HG03097 (cell line): ENCODE results near the gene PHACTR1.
"Not testable (repeated sequence)": the region's sequence is repeated elsewhere in the genome, so short reads cannot be mapped to it uniquely, and the experiment has no call there.

ENCODE experiments used
- ATAC-seq: cut with Tn5 transposase; IDR thresholded peaks from one replicate; pipeline ENCODE4 v1.9.1; 2021; ENCODE audit not compliant: unreplicated experiment, low FRiP score

The PHACTR1 gene

GRCh38 chr6:13125841-13126240 is 409.3 kb downstream of the PHACTR1 start:
- no peak for ATAC-seq

DNA sequence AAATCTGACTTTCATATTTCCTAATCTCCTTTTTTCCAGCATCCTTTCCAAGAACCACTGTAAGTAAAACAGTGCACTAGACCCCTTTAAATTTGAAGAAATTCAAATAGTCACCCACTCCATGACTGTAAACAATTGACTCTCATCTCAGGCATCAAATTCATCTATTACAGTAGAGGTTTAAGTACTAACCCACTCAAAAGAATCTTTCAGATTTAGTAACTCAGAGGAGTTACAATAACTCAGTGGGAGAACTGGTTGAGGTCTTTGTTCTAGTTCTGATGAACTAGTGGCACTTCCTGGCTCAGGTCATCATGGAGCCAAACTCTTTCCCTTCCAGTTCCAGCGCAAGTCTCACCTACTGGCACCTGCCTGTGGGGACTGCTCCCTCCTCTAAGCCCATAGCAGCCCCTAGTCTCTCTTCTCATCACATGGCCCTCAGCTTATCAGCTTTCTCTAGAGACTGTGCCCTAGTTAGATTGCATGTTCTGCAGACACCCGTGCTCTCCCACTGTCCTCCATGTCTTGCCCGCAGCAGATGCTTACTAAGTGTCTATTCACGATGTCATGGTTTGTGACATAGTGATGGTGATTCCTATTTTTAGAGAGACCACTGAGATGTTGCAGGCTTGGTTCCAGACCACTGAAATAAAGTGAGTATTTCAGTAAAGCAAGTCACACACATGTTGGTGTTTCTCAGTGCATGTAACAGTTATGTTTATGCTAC is 415.5 kb downstream of the PHACTR1 start:
- ATAC-seq = no peak

DNA sequence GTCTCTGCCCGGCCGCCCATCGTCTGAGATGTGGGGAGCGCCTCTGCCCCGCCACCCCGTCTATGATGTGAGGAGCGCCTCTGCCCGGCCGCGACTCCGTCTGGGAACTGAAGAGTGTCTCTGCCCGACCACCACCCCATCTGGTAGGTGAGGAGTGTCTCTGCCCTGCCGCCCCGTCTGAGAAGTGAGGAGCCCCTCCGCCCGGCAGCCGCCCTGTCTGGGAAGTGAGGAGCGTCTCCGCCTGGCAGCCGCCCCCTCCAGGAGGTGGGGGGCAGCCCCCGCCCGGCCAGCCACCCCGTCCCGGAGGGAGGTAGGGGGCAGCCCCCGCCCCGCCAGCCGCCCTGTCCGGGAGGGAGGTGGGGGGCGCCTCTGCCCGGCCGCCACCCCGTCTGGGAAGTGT is 417.3 kb downstream of the PHACTR1 start:
- not testable (repeated sequence) for ATAC-seq

DNA sequence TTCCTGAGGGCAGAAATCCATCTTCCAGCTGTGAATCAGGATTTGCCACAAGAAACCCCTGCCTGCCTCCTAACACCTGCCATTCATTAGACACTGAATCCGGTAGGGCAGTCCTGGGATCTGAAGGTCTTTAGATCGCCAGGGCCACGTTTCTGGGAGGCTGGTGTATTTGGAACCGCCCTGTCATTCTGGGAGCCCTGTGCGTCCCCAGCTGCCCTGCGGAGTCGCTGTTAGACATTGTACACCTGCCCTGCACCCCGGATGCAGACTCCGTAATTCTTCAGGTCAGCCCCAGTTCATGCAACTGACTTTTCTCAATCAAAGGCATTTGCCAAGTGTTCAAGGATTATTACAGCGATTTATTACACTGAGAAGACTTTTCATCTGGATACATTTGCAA is 418.6 kb downstream of the PHACTR1 start:
- ATAC-seq = no peak

GRCh38 chr6:13139119-13139518 is 422.6 kb downstream of the PHACTR1 start:
- no peak for ATAC-seq

- no peak for ATAC-seq
These were observed 424.4 kb downstream of the PHACTR1 start for GRCh38 chr6:13140980-13141379.

DNA sequence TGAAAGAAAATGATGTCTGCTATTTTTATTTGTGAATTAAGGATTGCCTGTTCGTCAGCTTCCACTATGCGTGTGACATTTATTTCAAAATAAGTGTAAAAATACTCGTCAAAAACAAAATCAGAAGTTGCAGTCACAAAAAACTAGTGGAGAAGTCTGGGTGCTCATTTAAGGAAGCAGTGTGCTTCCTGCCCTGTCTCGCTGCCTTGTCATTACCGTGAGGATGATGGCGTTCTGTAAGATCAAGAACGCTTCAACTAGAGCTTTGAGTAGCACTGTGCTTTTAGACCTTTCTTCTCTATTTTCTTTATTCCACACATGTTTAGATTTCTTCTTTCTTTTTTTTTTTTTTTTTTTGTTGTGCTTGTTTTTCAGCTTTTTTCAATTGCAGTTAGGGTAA is 424.8 kb downstream of the PHACTR1 start:
- no peak for ATAC-seq

DNA sequence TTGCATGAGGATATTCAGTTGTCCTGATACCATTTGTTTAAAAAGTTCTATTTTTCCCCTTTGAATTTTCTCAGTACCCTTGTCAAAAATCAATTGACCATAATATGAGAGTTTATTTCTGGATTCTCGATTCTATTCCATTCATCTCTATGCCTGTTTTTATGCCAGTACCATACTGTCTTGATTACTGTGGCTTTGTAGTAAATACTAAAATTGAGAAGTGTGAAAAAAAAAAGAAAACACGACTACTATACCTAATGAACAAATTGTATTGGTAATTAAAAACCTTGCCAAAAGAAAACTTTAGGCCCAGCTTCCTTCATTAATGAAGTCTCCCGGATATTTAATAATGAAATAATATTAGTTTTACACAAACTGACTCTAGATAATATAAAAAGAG is 426.0 kb downstream of the PHACTR1 start:
- no peak for ATAC-seq

DNA sequence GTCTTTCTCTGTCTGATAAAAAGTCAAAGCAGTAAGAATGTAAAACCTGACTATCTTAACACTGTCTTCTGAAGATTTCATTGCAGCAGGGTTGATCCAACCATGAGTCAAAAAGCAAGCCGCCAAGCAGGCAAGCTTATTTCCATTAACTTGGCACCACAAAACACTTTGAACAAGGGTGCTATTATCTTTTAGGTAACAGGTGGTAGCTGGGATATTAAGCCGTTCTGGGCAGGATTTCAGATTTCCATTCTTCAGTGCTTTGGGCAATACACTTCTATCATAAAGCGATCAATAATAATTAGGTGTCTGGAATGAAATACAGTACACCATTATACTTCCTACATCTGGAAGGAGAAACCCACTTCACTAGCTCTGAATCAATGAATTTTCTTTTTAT is 429.9 kb downstream of the PHACTR1 start:
- no peak for ATAC-seq

GRCh38 chr6:13147376-13147775 is 430.8 kb downstream of the PHACTR1 start:
- ATAC-seq = no peak

DNA sequence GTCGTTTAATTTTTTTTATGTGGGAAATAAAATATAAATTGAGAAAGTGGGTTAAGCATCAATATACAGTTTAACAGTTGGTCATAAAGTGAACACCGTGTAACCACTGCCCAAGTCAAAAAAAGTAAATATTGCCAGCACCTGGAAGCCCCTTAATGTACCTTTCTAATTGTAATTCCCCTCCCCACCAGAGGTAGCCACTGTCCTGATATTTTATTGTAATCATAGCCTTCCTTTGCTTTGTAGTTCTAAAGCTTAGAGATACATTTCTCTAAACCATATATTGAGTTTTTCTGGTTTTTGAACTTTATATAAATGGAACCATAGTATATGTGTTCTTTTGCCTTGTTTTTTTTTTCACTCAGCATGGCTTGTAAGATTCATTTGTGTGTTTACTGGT is 431.2 kb downstream of the PHACTR1 start:
- ATAC-seq = no peak

GRCh38 chr6:13152764-13153163 is 436.2 kb downstream of the PHACTR1 start:
- no peak for ATAC-seq

DNA sequence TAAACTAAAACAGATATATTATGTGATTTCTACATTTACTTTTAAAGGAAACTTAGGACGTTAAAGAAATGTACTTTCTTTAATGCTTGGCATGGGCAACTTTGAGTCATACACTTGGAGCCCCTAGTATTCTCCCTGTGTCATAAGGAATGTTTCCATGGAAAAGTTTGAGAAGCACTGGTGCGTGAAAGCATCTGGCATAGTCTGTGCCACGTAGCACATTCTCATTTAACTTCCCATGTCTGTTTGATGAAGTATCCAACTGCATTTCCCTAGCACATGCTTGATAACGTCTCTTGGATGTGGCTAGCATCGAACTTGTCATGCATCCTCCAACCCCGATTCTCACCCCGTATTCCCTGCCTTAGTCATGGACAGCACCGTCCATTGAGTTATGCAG is 439.8 kb downstream of the PHACTR1 start:
- ATAC-seq = no peak

GRCh38 chr6:13157293-13157692 is 440.7 kb downstream of the PHACTR1 start:
- no peak for ATAC-seq

GRCh38 chr6:13159300-13159699 is 442.7 kb downstream of the PHACTR1 start:
- no peak for ATAC-seq

DNA sequence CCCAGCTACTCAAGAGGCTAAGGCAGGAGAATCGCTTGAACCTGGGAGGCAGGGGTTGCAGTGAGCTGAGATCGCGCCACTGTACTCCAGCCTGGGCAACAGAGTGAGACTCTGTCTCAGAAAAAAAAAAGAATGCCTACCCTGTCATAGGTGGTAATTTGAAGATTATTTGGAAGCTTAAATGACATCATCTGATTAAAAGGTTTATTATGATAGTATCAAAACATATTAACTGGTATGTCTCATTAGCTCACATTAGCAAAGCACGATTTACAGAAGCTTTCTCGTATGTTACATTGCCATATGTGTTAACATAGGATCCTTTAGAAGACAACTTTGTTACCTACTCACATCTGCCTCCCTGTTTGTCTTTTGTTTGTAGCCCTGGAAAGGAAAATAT is 443.3 kb downstream of the PHACTR1 start:
- not testable (repeated sequence) for ATAC-seq

DNA sequence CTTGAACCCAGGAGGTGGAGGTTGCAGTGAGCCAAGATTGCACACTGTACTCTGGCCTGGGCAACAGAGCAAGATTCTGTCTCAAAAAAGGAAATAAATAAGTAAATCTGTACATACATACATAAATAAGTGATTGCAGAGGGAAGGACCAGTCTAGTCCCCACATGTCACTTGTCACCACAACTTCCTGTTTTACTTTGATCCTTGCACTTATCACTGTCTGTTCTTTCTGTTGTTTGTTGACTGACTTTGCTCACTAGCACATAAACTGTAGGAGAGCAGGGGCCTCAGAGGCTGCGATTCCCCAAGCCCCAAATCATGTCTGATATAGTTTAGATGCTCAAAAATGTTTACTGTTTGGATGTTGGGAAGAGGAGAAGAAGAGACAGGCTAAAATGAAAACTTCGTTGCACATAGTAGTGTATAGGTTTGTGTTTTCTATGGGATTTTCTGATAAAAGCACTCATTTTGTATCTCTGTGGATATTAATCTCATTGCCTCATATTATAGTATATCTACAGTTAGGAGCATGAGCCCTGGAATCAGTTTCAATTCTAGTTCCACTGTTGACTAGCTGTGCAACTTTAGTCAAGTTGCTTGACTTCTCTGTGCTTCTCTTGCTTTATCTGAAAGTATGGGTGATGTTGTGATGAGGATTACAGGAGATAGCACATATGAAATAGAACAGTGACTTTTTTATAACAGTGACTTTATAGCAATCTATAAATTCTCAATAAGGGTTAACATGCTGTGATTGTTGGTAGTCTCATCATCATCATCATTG is 446.8 kb downstream of the PHACTR1 start:
- ATAC-seq = no peak

DNA sequence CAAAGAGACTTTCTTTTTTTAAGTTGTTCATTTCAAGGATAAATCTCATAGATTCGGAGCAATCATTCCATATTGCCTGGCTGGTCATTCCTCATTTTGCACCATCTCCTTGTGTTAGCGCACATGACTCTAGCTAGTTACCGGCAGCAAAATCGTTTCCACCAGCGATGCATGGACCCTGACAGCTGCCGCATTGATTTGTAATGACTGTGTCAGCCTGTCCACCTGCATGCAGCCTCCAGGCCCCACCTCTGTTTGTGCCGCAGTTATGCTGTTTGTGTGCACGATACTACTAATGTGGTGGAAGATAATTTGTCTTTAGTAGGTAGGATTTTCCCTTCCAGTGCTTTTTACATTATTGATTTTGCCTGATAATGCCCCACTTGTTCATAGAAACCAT is 447.7 kb downstream of the PHACTR1 start:
- ATAC-seq = no peak

DNA sequence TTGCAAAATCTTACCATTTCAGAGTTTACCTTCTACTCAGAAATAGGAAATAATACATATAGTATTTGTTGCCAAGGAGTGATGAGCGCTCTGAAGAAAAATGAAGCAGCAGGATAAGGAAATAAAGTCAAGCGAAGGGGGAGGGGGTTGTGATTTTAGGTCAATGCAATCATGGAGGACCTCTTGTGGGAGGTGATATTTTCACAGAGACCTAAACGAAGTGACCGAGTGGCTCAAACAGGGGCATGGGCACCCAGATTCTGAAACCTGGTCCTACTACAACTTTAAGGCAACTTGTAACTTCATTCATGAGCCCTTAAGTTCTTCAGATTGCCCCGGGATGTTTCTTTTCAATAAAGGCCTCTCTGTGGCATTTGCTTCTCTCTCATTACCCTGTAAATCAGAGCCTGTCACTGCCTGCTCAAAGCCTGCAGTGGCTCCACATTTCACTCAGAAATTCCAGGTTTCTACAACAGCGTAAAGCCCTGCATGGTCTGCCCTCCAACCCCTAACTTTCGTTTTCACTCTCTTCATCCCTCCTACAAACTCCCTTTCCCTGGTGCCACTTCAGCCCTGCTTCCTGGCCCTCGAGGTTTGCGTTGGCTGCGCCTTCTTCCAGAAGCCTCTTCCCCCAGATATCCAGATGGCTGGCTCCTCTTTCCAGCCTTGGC is 449.1 kb downstream of the PHACTR1 start:
- ATAC-seq = no peak

- no peak for ATAC-seq
These were observed 449.7 kb downstream of the PHACTR1 start for GRCh38 chr6:13166269-13166668.

GRCh38 chr6:13166916-13167315 is 450.3 kb downstream of the PHACTR1 start:
- no peak for ATAC-seq

- ATAC-seq = no peak
These were observed 455.7 kb downstream of the PHACTR1 start for GRCh38 chr6:13172291-13172690.
